Neural cell (in vitro differentiated cells): ENCODE data around the gene METRN.

Experiments used
- EP300 ChIP-seq: fragments of 450-650 bp; conservative IDR thresholded peaks from 2 replicates; pipeline ENCODE4 v1.6.1; 2014; ENCODE audit warnings: antibody characterized with exemption, mild to moderate bottlenecking, moderate library complexity; ENCODE audit not compliant: poor library complexity, severe bottlenecking
- EZH2 ChIP-seq: fragments of 200-600, 300-800 bp; shearing (Covaris generic), sonication (generic); IDR thresholded peaks from 2 replicates; pipeline ENCODE4 v1.6.1; 2014; ENCODE audit warnings: antibody characterized with exemption, low read length, borderline replicate concordance, mild to moderate bottlenecking; ENCODE audit not compliant: insufficient read depth, poor library complexity, severe bottlenecking
- MXI1 ChIP-seq: fragments of 450-650 bp; conservative IDR thresholded peaks from 2 replicates; pipeline ENCODE4 v1.6.1; 2014; ENCODE audit warnings: antibody characterized with exemption, mild to moderate bottlenecking; ENCODE audit not compliant: poor library complexity, severe bottlenecking
- POLR2AphosphoS5 ChIP-seq: IDR thresholded peaks from 2 replicates; pipeline ENCODE4 v1.6.1; 2012
- SMC3 ChIP-seq: fragments of 450-650 bp; conservative IDR thresholded peaks from 2 replicates; pipeline ENCODE4 v1.6.1; 2014; ENCODE audit warnings: antibody characterized with exemption, mild to moderate bottlenecking, moderate library complexity; ENCODE audit not compliant: poor library complexity
- TAF1 ChIP-seq: IDR thresholded peaks from 2 replicates; pipeline ENCODE4 v1.6.1; 2012; ENCODE audit warnings: low read depth
- TF ChIP-seq, protein P1 (sequence below): fragments of 450-650 bp; IDR thresholded peaks from 2 replicates; pipeline ENCODE4 v1.5.1; 2014; ENCODE audit warnings: antibody characterized with exemption, mild to moderate bottlenecking, moderate library complexity; ENCODE audit not compliant: poor library complexity, severe bottlenecking

DNA sequence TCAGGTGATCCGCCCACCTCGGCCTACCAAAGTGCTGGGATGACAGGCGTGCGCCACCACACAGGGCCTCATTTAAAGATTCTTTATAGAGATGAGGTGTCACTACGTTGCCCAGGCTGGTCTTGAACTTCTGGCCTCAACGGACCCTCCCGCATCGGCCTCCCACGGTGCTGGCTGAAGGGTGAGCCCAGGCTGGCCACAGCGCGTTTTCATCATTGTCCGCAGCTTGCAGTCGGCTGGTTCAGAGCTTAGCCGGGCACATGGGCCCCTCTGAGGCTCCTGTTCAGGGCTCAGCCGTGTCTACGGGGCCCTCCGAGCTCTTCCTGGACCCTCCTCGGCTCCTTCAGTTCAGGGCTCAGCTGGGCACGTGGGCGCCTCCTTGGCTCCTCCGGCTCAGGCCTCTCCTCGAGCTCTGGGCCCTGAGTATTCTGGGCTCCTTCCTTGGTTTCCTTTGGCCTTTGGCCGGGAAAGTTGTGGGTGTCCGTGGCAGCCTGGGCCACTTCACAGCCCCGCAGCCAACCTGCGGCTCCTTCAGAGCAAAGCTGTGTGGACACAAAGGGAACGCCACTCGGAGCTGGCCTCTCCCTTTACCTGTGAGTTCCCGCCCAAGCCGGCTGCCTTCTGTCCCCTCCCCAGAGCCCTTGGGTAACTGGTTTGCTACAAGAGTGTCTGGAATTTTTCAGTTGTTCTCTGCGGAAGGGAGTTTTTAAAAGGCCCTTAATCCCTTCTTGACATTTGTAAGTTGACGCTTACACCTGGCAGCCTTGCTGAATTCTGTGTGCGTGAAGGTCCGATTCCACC lies 44.4 kb downstream of the METRN start:
- TF ChIP-seq, protein P1, sequence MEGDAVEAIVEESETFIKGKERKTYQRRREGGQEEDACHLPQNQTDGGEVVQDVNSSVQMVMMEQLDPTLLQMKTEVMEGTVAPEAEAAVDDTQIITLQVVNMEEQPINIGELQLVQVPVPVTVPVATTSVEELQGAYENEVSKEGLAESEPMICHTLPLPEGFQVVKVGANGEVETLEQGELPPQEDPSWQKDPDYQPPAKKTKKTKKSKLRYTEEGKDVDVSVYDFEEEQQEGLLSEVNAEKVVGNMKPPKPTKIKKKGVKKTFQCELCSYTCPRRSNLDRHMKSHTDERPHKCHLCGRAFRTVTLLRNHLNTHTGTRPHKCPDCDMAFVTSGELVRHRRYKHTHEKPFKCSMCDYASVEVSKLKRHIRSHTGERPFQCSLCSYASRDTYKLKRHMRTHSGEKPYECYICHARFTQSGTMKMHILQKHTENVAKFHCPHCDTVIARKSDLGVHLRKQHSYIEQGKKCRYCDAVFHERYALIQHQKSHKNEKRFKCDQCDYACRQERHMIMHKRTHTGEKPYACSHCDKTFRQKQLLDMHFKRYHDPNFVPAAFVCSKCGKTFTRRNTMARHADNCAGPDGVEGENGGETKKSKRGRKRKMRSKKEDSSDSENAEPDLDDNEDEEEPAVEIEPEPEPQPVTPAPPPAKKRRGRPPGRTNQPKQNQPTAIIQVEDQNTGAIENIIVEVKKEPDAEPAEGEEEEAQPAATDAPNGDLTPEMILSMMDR: no peak
- no peak for TF ChIP-seq POLR2AphosphoS5
- no peak for TF ChIP-seq EP300
- no peak for TF ChIP-seq TAF1
- no peak for TF ChIP-seq EZH2
- no peak for TF ChIP-seq MXI1
- TF ChIP-seq SMC3: no peak
